VCaP (cell line): Measurements from ENCODE around the gene LRRC3B.

Experiments used
- H3K27ac ChIP-seq: fragments of 450-650 bp; 2 replicates; pipeline ENCODE4 v1.5.1; 2017
- CTCF ChIP-seq: fragments of 450-650 bp; conservative IDR thresholded peaks from 2 replicates; pipeline ENCODE4 v1.5.1; 2017; ENCODE audit warnings: mild to moderate bottlenecking, moderate library complexity

LRRC3B gene

GRCh38 chr3:26634601-26635000 lies 12.0 kb downstream of the LRRC3B start:
- H3K27ac ChIP-seq: no peak overlapping the region
- TF ChIP-seq CTCF: no peak

- no peak overlapping the region for H3K27ac ChIP-seq
- no peak for TF ChIP-seq CTCF
These were observed 13.6 kb downstream of the LRRC3B start for GRCh38 chr3:26636096-26636727.

- TF ChIP-seq CTCF: no peak
- H3K27ac ChIP-seq: no peak overlapping the region
These were observed 15.1 kb downstream of the LRRC3B start for GRCh38 chr3:26637698-26638097.

- H3K27ac ChIP-seq: no peak overlapping the region
- TF ChIP-seq CTCF: no peak
These were observed 15.5 kb downstream of the LRRC3B start for GRCh38 chr3:26638113-26638512.

GRCh38 chr3:26639339-26639738 lies 16.8 kb downstream of the LRRC3B start:
- no peak overlapping the region for H3K27ac ChIP-seq
- no peak for TF ChIP-seq CTCF

GRCh38 chr3:26647078-26647477 lies 24.5 kb downstream of the LRRC3B start:
- TF ChIP-seq CTCF: no peak
- H3K27ac ChIP-seq: no peak overlapping the region

GRCh38 chr3:26648461-26648860 lies 25.9 kb downstream of the LRRC3B start:
- no peak overlapping the region for H3K27ac ChIP-seq
- TF ChIP-seq CTCF: no peak
